DMS53 treated with DMSO at 0.1 percent for 48 hours (cell line): ENCODE measurements around the gene TBRG1.
A peak's percentile ranks its signal among the peaks of the same experiment; 100 is the strongest.
"Not testable (repeated sequence)": the region's sequence is repeated elsewhere in the genome, so short reads cannot be mapped to it uniquely, and the experiment has no call there.

Experiments used
- DNase-seq: peaks from one replicate; lab custom pipeline; 2025; ENCODE audit not compliant: unreplicated experiment; lab: John Stamatoyannopoulos, UW

TBRG1 gene, protein sequence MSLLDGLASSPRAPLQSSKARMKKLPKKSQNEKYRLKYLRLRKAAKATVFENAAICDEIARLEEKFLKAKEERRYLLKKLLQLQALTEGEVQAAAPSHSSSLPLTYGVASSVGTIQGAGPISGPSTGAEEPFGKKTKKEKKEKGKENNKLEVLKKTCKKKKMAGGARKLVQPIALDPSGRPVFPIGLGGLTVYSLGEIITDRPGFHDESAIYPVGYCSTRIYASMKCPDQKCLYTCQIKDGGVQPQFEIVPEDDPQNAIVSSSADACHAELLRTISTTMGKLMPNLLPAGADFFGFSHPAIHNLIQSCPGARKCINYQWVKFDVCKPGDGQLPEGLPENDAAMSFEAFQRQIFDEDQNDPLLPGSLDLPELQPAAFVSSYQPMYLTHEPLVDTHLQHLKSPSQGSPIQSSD

DNA sequence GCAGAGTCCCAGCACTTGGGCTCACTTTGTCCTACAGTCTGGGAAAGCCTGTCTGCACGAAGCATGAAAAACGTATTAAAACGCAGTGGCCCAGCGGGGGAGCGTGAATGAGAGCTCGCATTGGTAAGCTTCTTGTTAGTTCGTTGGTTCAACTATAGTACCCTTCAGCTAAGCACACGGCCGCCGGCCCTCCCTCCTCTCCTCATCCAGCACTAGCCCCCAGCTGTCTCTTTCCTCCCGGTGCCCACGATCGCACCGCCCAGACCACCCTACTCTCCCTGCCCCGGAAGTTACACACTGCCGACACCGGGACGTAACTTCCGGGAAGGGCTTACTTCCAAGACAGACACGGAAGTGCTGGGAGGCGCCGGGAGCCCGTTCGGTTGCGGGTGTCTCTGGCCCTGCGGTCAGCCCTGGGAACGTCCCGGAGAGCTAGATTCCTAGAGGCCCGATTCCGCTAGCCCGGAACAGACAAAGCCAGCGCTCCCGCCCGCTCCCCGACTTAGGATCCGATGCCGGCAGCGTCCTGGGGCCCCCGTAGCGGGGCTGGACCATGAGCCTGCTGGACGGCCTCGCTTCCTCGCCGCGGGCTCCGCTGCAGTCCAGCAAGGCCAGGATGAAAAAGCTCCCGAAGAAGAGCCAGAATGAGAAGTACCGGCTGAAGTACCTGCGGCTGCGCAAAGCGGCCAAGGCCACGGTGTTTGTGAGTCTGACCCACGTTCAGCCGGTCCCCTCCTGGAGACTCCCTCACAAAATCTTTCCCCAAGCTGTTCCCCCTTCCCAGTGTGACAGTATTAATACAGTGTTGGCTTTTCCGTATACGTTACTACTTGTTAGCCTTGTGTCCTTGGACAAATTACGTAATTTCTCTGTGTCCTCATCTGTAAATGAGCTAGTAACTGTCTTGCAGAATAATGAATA, at the start of gene TBRG1:
TSS of gene TBRG1 (plus strand) at position 334 of the 921 bp plus-strand sequence. CDS start at position 554, 220 bp downstream.
- DNase-seq = peak; percentile 68

DNA sequence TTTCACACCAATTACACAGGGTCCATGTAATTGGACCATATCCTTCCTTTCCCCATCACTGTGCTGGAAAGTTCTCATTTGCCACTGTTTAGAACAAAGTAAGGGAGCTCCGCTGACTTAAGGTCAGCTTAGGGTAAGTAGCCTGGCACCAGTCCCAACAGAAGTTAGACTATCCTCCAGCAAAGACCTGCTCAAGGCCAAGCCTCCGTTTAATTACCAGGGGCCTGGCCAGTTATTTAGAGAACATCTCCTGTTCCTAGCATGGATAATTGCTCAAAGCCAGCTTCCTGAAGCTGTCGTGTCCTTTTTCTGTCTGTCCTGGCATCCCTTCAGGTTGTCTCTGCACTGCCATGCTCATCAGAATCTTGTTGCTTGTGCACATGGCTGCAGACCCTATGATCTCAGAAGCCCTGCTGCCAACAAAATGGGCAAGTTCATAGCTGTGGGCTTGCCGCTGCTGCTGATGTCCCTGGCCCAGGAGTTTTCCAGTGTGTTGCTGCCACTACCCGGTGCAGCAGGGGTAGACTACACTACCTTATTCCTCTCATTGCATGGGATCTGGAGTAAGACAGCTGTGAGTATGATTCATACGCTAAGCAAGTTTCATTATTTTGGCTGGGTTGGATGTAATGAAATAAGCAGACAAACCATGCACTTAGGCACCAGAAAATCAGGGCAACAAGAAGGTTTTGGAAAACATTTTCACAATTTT, 44.8 kb upstream of the TBRG1 start:
- no peak for DNase-seq

DNA sequence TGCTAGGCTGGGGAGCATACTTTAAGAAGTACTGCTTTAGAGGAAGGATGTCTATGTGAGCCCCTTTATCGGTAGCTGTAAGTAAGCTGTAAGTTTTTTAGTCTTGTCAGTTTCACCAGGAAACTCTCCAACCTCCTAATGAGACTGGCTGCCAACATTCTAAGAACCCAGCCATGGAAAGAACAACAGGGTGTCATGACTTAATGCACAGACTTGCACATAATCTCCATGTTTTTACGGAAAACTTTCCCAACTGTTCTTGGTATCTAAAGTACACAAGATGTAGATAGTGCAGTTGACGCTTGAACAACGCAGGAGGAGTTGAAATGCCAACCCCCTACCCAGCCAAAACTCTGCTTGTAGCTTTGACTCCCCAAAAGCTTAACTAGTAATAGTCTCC, 43.9 kb upstream of the TBRG1 start:
- DNase-seq = no peak

DNA sequence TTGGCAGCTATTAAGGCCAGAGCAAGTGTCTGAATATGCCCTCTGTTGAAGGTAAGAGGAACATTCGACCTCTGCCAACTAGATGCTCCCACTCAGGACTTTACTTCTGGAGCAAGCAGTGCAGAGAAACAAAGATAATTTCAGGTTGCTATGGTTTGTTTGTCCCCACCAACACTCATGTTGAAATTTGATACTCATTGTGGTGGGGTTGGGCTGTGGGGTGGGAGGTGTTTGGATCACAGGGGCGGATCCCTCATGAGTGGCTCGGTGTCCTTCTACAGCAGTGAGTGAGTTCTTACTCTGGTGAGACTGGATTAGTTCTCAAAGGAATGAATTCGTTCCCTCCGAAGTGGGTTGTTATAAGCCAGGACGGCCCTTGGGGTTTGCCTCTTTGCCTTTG, 40.8 kb upstream of the TBRG1 start:
- no peak for DNase-seq

DNA sequence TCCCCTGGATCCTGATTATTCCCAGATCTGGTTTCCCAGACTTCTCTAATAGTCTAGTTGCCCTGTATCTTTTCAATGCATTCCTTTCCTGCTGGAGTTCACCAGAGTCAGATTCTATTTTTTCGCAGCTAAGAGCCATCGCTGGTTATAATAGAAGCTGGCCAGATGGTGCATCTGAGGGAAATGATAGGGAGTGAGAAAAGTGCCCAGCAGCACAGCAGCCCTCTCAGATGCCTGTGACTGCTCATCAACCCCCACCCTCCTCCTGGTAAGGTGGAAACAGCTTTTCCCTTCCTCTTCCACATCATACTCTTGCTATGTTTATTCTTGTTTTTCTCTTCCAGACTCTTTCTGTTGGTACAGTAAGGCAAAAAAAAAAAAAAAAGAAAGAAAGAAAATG, 40.1 kb upstream of the TBRG1 start:
- DNase-seq = no peak

DNA sequence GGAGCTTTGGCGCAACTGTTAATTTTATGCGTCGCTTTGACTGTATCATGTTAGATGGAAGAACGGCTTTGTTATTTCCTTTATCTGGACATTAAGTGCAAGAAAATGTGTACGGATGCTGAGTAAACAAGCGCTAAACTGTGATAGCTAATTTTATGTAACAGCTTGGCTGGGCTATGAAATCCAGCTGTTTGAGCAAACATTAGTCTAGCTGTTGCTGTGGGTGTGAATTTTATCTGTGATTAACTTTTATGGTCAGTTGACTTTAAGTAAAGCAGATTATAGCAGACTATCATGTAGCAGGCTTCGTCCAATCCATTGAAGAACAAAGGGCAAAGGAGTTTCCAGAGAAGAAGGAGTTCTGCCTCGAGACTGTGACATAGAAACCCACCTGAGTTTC, 38.9 kb upstream of the TBRG1 start:
- DNase-seq = no peak

DNA sequence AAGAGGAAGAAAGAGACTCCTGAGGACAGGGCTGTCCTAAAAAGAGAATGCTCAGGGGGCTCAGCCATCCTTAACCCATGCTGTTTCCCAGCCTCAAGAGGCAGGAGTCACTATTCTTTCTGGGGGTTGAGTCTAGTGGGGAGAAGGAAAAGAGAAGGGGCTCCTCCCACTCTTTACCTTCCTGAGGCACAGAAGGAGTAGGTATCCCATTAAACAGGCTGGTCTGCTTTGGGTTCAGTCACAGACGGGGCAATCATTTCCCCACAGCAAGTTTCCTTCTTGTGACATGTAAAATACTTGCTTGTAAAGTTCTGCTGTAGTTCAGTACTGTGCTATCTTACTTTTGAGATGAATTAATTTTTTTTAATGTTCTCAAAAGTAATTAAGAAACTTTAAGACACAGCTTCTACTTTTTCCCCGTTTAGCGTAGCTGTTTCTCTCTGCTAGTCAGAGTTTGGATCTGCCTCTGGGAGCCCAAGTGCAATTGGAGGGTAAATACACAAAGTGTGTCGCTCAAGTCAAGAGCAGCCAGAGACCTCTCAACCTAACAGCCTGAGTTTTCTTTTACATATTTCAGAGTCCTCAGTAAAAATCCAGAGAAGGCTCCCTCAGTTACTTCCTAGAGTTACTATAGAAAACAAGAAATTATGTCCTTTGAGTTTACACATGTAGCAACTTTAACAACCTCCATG, 37.8 kb upstream of the TBRG1 start:
- DNase-seq = no peak

DNA sequence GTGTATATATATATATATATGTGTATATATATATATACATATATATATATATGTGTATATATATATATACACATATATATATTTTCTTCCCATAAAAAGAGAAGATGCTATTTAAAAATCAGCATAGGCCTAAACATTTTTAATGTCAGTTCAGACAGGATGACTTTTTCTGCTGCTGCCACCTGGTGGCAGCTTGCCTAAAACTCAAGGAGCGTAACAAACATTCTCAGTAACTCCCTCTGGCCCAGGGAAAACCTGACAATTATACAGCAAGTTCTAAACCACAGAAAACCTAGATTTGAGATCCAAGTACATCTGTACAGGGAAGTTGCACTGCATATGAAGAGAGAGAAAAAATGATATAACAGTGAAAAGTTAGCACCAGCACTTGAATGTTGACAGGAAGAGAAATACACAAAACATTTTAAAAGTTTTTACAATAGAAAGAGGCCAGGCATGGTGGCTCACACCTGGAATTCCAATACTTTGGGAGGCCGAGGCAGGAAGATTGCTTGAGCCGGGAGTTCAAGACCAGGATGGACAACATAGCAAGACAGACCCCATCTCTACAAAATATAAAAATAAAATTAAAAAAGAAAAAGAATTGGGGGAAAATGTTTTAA, 36.3 kb upstream of the TBRG1 start:
- peak; percentile 76 for DNase-seq

DNA sequence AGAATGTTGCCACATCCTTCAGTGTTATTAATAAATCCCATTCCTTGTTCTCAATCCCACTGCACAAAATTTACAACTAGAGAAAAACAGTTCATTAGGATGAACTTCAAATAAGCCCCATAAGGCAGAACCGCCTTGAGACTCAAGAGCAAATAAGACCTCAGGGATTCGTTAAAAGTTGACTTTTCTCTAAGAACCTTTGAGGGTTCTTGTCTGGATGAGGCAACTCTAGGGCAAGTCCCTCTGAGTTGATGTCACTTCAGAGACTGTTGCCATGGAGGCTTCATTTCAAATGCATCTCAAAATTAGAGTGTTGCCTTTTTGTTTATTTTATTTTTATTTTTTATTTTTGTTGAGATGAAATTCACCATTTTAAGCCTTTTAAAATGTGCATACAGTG, 31.2 kb upstream of the TBRG1 start:
- DNase-seq = no peak

DNA sequence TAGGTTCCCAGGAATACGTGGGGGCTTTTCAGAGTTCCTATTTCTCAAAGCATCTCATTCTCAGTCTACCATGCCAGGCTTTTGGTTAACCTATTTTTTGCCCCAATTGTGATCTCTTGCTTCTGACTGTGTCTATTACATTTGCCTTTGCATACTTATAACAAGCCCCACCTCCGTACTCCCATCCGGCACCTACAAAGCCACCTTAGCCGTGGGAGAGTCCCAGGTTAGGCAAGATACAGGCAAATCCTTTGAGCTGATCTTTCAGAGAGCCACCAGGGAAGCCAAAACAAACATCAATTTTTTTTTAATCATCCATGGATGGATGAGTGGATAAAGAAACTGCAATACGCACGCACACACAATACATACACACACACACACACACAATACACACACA, 30.0 kb upstream of the TBRG1 start:
- DNase-seq = no peak

DNA sequence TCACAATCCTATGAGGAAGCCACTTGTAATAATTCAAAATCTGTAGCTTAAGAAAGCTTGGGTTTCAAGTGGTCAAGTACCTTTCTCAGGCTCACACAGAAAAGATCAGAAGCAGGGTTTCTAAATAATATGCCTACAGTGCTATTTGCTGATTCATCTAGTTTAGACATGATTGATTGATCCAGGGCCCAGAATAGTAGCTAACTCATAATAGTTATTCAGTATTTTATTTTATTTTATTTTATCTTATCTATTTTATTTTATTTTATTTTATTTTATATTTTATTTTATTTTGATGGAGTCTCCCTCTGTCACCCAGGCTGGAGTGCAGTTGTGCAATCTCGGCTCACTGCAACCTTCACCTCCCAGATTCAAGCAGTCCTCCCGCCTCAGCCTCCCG, 27.4 kb upstream of the TBRG1 start:
- DNase-seq = no peak

DNA sequence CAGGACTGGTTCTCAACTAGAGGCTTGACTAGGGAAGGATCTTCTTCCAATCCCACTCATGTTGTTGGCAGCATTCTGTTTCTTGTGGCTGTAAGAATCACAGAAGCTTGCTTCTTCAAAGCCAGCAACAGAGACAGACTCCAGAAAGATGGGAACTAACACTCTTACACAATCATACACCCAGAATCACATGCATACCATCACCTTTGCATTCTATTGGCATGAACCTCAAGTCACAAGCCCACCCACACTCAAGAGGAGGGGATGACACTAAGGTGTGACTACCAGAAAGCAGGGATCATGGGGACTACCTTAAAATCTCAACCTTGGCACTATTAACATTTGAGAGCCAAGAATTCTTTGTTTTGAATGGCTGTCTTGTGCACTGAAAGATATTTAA, 25.0 kb upstream of the TBRG1 start:
- DNase-seq = no peak

DNA sequence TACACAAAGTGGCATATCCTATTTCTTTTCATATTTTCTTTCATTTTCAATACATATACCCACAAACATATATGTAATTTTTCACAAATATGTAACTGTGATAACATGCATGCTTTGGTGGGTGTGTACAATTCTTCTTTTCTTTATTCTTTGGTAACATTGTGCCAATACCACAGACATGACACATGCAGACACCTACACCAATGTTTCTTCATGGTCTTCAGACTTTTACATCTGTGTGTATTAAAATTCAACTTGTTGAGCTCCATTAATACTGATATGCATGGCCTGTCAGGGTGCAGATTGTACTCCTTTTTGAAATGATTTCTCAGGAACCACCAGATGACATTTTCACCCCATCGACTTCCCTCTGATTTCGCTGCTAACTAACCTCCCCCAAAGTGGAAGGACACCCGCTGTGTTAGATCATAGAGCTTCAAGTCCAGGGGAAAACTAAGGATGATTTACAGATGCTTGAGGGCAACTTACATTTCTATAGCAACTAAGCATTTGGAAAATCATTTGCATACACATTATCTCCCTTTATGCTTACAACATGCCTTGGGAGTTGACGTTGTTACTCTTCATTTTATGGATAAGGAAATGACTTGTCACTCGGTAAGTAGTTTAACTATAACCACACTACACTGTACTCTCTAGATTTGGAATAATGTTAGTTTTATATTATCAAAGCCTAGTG, 21.9 kb upstream of the TBRG1 start:
- no peak for DNase-seq

DNA sequence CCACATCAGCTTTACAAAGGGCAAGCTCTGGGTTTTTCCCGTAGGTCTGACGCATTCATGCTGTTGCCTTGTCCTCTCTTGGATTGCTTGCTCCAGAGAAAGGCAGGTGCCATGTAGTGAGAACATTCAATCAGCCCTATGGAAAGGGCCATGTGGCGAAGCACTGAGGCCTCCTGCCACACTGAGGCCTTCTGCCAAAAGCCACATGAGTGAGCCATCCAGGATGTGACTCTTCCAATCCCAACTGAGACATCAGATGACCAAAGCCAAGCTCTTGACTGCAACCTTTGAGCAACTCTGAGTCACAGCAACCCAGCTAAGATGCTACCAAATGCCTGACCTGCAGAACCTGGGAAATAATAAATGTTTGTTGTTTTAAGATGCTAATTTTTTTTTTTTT, 20.5 kb upstream of the TBRG1 start:
- DNase-seq = no peak

DNA sequence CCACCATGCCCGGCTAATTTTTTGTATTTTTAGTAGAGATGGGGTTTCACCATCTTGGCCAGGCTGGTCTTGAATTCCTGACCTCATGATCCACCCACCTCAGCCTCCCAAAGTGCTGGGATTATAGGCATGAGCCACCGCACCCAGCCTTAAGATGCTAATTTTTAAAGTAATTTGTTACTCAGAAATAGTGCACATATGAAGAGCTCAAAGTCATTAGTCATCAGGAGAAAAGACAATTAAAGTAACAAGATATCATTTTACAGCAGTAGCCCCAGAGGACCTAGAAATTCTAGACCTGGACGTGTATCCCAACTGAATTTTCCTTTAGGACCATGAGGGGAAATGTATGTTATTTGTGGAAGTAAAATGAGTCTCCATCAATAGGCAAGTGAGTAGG, 19.9 kb upstream of the TBRG1 start:
- DNase-seq = not testable (repeated sequence)

DNA sequence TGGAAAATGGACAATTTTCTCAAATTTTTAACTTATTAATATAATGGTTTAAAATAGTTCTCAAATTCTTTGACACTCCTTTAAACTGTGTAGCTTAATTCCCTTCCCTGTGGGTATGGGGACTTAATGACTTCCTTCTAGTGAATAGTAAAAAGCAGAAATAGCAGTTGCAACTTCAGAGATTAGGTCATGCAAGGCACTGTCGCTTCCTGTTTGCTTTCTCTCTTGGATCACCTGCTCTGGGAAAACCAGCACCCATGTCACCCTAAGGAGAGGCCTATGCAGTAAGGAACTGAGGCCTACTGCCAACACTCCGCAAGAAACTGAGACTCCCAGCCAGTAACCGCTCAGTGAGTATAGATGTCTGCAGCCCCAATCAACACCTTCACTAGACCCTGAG, 16.9 kb upstream of the TBRG1 start:
- DNase-seq = peak; percentile 89

DNA sequence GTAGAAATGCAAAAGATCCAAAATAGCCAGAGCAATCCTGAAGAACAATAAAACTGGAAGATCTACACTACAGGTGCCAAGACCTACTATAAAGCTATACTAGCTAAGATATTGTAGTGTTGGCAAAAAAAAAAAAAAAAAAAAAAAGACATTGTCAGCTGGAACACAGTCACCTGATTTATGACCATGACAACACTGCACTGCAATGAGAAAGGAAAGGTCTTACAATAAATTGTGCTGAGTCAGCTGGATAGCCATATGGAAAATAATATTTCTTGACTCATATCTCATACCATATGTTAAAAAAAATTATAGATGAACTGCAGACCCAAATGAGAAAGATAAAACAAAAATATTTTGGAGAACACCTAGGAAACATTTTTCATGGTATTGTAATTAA, 14.5 kb upstream of the TBRG1 start:
- no peak for DNase-seq

DNA sequence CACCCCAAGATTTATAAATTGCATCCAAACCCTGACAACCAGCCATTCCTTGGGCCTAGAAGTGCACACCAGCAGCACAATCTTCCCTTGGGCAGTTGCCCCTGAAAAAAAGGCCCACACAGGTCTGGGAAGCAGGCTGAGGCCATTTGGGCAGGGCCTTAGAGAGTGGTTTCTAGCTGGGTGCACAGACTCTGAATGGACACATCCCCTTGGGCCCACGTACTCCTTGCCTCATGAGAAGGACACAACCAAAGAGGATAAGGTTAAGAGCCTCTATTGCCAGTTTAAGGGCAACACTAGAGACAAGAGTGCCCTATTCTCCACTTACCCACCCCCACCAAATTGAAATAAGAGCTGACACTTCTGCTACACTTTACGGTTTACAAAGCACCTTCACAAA, 12.4 kb upstream of the TBRG1 start:
- DNase-seq = no peak

DNA sequence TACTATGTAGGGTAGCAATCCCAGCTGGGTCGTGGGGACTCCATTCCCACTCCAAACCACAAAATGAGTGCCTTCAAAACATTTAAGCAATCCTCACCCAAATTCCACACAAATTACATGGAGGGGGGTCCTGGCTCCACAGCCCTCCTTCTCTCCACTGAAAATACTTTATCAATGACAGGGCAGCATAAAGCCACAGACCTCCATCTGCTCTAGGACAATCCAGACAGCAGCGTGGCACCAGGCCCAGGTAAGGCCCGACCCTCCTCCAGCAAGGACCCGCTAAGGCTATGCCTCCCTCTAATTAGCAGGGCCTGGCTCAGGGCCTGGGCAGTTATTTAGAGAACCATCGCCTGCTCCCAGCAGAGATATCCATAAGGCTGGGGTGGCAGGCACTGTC, 11.6 kb upstream of the TBRG1 start, which contains the start of gene PANX3:
TSS of gene PANX3 (plus strand) at position 365 of the 400 bp plus-strand sequence. CDS start 129 bp downstream, outside the sequence.
- DNase-seq = no peak

DNA sequence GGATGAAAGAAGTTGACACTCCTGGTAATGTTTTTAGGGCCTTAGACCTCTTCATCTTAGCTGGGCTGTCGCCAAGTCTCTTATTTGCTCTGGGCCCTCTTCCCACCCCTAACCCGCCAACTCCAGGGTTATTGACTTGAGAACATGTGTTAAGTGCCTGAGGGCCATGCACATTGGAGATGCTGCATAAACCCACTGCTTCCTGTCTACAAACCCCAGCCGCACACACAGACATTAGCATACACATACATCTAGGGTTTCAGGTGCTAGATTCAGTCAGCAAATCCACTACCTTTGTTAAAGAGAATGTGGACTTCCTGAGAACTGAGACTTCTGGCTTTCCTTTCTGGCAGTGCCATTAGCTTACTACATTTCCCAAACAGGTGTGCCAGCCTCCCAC, 10.6 kb upstream of the TBRG1 start:
- no peak for DNase-seq
